Keratinocyte (primary cell): ENCODE data around the gene MRS2.
"Not testable (repeated sequence)": the region's sequence is repeated elsewhere in the genome, so short reads cannot be mapped to it uniquely, and the experiment has no call there.

Experiments
- EZH2 ChIP-seq: IDR thresholded peaks from one replicate; pipeline ENCODE4 v1.6.1; 2012; ENCODE audit warnings: inconsistent platforms, mild to moderate bottlenecking, low read length, moderate library complexity
- TF ChIP-seq, protein P1 (sequence below), 3 experiments: IDR thresholded peaks in 1 of 3; conservative IDR thresholded peaks in 1 of 3; optimal IDR thresholded peaks in 1 of 3; 2 replicates in 2 of 3; 3 replicates in 1 of 3; pipeline versions ENCODE3 to v1.5.1; 2011; ENCODE audit warnings: low read length in 3 of 3, mild to moderate bottlenecking in 3 of 3, moderate library complexity in 2 of 3, control low read depth in 1 of 3, inconsistent platforms in 1 of 3; ENCODE audit not compliant: insufficient read depth in 2 of 3; ENCODE audit errors: extremely low read depth in 1 of 3

DNA sequence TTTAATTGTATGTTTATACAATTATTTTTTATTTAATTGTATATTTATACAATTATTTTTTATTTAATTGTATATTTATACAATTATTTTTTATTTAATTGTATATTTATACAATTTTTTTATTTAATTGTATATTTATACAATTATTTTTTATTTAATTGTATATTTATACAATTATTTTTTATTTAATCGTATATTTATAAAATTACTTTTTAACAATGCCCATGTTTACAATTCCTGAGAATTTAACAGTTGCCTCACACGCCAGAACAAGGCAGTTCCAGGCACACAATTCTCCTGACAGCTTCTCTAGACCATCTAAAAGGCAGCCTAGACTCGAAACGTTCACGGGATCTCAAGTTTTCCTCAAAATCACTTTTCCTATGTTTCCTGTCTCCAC lies 40.4 kb upstream of the MRS2 start:
- TF ChIP-seq, protein P1, sequence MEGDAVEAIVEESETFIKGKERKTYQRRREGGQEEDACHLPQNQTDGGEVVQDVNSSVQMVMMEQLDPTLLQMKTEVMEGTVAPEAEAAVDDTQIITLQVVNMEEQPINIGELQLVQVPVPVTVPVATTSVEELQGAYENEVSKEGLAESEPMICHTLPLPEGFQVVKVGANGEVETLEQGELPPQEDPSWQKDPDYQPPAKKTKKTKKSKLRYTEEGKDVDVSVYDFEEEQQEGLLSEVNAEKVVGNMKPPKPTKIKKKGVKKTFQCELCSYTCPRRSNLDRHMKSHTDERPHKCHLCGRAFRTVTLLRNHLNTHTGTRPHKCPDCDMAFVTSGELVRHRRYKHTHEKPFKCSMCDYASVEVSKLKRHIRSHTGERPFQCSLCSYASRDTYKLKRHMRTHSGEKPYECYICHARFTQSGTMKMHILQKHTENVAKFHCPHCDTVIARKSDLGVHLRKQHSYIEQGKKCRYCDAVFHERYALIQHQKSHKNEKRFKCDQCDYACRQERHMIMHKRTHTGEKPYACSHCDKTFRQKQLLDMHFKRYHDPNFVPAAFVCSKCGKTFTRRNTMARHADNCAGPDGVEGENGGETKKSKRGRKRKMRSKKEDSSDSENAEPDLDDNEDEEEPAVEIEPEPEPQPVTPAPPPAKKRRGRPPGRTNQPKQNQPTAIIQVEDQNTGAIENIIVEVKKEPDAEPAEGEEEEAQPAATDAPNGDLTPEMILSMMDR (optimal IDR thresholded peaks at IDR 0.05 in 1 of 3, IDR thresholded peaks at IDR 0.05 in 1 of 3, conservative IDR thresholded peaks at IDR 0.05 in 1 of 3; ENCODE audit: extremely low read depth in 1 of 3, insufficient read depth in 2 of 3, low read length in 3 of 3) = not testable (repeated sequence)
- not testable (repeated sequence) for TF ChIP-seq EZH2
